ENCODE data around the gene TMEM273.

Gene TMEM273

GRCh38 chr10:49114718-49115014 is 73.5 kb downstream of the TMEM273 start:
- no peak for DNase-seq

GRCh38 chr10:49113741-49114141 is 74.5 kb downstream of the TMEM273 start:
- DNase-seq: no peak

GRCh38 chr10:49112851-49113250 is 75.3 kb downstream of the TMEM273 start:
- no peak for DNase-seq

GRCh38 chr10:49112098-49112497 is 76.1 kb downstream of the TMEM273 start:
- no peak for DNase-seq

- DNase-seq: no peak
Observed at GRCh38 chr10:49111320-49111698, 76.9 kb downstream of the TMEM273 start.

DNA sequence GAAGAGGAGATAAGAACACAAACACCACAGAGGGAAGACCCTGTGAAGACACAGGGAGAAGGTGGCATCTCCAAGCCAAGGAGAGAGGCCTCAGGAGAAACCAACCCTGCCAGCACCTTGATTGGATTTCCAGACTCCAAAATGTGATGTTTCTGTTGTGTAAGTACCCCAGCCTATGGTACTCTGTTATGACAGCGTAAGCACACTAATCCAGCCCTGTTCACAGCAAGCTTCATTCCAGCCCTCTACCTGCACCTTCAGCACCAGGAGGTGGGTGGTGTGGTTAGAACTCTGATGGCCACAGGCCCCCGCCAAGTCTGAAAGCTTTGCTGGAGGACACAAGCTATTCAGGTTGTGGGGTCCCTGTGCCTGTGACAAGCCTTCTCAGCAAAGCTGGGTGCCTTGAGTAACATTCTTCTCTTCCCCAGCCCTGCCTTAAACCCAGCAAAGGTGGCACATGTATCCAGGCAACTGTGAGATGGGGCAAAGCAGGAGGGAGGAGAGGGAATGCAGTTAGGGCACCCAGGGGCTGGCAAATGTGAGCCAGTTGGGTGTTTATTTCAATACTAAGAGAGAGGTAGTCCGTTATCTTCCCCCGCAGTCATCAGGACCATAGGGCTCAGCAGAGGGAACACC is 77.4 kb downstream of the TMEM273 start:
- no peak for DNase-seq

- no peak for DNase-seq
Observed at GRCh38 chr10:49109669-49110340, 78.4 kb downstream of the TMEM273 start.

DNA sequence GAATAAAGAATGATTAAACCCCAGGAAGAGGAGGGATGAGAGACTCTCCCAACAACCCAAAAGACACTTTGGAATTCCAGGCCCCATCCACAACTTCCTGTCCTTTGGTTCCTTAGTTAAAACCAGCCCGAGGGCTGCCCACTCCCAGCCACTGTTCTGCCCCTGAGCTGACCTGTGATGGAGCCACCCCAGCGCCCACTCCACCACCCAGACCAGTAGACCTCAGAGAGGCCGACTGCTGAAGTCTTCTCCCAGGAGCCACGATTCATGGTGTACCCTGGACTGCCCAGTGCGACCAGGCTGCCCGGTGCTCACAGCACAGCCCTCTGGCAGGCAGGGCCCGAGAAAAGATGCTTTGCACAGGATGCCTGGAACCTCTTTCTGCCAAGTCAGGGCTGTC is 79.5 kb downstream of the TMEM273 start:
- DNase-seq: no peak

DNA sequence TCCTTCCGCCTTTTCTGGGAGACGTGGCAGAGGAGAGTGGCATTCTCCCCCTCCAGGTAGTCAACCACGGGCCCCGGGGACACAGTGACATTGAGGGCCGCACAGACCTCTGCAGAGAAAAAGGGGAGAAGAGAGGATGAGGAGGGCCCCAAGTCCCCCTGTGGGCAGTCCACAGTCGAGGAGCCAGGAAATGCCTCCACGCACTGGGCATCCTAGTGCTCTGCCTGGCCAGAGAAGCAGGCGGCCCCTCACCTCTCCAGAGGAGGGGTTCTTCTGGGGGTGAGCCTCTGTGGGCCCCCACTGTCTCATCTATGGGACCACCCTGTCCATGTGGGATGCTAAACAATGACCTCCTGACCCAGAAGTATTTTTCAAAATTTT is 80.3 kb downstream of the TMEM273 start:
- no peak for DNase-seq

DNA sequence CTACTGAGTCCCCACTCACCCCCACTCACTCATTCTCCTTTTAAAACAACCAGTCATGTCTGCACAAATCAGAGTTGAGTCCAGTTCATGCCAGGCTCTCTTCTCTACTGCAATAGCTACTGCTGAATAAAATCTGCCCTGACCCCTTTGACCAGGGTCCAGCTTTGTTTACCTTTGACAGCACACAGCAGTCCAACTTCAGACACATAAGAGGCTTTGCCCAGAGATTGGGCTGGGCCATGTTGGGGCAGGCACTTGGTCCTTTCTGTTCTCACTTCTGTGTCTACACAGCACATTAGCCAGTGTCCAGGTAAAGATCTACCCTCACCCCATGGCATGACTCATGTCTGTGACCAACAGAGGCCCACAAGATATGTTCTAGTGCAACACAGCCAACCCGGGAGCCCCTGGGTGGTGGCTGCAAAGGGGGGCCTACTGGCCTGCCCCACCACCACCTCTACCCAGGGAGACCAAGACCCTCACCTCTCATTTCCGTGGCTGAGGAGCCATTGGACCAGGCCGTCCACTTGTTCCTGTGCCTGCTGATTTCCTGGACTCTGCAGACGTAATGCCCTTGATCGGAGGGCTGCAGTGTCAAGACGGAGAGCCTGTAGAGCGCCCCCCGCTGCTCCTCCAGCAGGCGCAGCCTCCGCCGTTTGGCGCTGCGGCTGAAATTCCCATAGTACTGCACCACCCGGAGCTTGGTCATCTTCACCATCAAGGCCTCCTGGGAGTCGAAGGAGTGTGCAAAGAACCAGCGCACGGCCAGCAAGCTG is 80.9 kb downstream of the TMEM273 start:
- no peak for DNase-seq

DNA sequence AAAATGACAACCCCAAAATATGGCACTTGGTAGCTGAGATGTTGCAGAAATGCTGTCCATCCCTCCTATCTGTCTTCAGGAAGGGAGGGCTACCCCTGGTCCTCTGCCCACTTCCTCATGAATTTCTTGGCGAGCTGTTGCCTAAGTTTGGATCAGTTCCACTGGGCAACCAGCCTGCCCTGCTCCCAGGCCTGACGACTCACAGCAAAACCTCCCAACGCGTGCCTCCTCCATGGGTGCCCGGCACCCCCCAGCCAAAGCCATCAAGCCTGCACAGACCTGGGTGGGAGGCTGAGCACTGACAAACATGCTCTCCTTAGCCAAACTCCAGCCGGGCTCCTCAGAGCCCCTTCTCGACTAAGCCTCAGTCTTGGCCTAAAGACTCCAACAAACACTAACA is 81.7 kb downstream of the TMEM273 start:
- DNase-seq: no peak

DNA sequence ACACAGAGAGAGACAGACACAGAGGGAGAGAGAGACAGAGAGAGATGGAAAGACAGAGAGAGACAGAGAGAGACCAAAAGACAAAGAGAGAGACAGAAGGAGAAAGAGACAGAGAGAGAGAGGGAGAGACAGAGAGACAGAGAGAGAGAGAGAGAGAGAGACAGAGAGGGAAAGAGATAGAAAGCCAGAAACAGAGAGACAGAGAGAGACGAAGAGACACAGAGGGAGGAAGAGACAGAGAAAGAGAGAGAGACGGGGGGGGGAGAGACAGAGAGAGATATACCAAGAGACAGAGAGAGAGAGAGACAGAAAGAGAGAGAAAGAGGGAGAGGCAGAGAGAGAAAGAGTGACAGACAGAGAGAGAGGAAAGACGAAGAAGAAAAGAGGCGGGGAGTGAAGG is 83.1 kb downstream of the TMEM273 start:
- no peak for DNase-seq

Data from CD4-positive, alpha-beta T cell treated with Interleukin-1 beta for 1 hour (primary cell).